ENCODE results near the gene SLC35B2. TPM values are rescaled to one million over a fixed set of nuclear protein-coding genes. Genes with fewer than 3 reads are reported as not detected.

The SLC35B2 gene
- total and polyA plus RNA-seq, 9 of the 15 experiments (the other 6 are each of a cell fraction or from before 2014, with no cell fraction given), result 14.5 to 59.1 (median 47.1) TPM

- TF ChIP-seq, protein P1, sequence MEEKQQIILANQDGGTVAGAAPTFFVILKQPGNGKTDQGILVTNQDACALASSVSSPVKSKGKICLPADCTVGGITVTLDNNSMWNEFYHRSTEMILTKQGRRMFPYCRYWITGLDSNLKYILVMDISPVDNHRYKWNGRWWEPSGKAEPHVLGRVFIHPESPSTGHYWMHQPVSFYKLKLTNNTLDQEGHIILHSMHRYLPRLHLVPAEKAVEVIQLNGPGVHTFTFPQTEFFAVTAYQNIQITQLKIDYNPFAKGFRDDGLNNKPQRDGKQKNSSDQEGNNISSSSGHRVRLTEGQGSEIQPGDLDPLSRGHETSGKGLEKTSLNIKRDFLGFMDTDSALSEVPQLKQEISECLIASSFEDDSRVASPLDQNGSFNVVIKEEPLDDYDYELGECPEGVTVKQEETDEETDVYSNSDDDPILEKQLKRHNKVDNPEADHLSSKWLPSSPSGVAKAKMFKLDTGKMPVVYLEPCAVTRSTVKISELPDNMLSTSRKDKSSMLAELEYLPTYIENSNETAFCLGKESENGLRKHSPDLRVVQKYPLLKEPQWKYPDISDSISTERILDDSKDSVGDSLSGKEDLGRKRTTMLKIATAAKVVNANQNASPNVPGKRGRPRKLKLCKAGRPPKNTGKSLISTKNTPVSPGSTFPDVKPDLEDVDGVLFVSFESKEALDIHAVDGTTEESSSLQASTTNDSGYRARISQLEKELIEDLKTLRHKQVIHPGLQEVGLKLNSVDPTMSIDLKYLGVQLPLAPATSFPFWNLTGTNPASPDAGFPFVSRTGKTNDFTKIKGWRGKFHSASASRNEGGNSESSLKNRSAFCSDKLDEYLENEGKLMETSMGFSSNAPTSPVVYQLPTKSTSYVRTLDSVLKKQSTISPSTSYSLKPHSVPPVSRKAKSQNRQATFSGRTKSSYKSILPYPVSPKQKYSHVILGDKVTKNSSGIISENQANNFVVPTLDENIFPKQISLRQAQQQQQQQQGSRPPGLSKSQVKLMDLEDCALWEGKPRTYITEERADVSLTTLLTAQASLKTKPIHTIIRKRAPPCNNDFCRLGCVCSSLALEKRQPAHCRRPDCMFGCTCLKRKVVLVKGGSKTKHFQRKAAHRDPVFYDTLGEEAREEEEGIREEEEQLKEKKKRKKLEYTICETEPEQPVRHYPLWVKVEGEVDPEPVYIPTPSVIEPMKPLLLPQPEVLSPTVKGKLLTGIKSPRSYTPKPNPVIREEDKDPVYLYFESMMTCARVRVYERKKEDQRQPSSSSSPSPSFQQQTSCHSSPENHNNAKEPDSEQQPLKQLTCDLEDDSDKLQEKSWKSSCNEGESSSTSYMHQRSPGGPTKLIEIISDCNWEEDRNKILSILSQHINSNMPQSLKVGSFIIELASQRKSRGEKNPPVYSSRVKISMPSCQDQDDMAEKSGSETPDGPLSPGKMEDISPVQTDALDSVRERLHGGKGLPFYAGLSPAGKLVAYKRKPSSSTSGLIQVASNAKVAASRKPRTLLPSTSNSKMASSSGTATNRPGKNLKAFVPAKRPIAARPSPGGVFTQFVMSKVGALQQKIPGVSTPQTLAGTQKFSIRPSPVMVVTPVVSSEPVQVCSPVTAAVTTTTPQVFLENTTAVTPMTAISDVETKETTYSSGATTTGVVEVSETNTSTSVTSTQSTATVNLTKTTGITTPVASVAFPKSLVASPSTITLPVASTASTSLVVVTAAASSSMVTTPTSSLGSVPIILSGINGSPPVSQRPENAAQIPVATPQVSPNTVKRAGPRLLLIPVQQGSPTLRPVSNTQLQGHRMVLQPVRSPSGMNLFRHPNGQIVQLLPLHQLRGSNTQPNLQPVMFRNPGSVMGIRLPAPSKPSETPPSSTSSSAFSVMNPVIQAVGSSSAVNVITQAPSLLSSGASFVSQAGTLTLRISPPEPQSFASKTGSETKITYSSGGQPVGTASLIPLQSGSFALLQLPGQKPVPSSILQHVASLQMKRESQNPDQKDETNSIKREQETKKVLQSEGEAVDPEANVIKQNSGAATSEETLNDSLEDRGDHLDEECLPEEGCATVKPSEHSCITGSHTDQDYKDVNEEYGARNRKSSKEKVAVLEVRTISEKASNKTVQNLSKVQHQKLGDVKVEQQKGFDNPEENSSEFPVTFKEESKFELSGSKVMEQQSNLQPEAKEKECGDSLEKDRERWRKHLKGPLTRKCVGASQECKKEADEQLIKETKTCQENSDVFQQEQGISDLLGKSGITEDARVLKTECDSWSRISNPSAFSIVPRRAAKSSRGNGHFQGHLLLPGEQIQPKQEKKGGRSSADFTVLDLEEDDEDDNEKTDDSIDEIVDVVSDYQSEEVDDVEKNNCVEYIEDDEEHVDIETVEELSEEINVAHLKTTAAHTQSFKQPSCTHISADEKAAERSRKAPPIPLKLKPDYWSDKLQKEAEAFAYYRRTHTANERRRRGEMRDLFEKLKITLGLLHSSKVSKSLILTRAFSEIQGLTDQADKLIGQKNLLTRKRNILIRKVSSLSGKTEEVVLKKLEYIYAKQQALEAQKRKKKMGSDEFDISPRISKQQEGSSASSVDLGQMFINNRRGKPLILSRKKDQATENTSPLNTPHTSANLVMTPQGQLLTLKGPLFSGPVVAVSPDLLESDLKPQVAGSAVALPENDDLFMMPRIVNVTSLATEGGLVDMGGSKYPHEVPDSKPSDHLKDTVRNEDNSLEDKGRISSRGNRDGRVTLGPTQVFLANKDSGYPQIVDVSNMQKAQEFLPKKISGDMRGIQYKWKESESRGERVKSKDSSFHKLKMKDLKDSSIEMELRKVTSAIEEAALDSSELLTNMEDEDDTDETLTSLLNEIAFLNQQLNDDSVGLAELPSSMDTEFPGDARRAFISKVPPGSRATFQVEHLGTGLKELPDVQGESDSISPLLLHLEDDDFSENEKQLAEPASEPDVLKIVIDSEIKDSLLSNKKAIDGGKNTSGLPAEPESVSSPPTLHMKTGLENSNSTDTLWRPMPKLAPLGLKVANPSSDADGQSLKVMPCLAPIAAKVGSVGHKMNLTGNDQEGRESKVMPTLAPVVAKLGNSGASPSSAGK (IDR thresholded peaks at IDR 0.05), result no peak
- peak; percentile 70 for TF ChIP-seq POLR2G (IDR thresholded peaks at IDR 0.05; ENCODE audit: low read depth, low read length)
- TF ChIP-seq GTF3C2 (IDR thresholded peaks at IDR 0.05; ENCODE audit: borderline replicate concordance, extremely low read depth, insufficient read length), result no peak
- TF ChIP-seq ZNF512 (tag; IDR thresholded peaks at IDR 0.05), result no peak
- TF ChIP-seq SNAPC5 (CRISPR knock-in tag; IDR thresholded peaks at IDR 0.05), result no peak
- no peak for TF ChIP-seq SMAD2 (IDR thresholded peaks at IDR 0.05; ENCODE audit: low read depth, low read length)
- TF ChIP-seq MITF (IDR thresholded peaks at IDR 0.05), result no peak
These were observed 2.9 kb downstream of the SLC35B2 start (continued) for GRCh38 chr6:44254191-44255104.

Data from K562 (cell line).